NCI-H1436 treated with DMSO at 0.1 percent for 48 hours (cell line): ENCODE results near the gene SOX18.
"Not testable (repeated sequence)": the region's sequence is repeated elsewhere in the genome, so short reads cannot be mapped to it uniquely, and the experiment has no call there.

Source experiments
- DNase-seq: peaks from one replicate; lab custom pipeline; 2025; lab: John Stamatoyannopoulos, UW

SOX18 gene

DNA sequence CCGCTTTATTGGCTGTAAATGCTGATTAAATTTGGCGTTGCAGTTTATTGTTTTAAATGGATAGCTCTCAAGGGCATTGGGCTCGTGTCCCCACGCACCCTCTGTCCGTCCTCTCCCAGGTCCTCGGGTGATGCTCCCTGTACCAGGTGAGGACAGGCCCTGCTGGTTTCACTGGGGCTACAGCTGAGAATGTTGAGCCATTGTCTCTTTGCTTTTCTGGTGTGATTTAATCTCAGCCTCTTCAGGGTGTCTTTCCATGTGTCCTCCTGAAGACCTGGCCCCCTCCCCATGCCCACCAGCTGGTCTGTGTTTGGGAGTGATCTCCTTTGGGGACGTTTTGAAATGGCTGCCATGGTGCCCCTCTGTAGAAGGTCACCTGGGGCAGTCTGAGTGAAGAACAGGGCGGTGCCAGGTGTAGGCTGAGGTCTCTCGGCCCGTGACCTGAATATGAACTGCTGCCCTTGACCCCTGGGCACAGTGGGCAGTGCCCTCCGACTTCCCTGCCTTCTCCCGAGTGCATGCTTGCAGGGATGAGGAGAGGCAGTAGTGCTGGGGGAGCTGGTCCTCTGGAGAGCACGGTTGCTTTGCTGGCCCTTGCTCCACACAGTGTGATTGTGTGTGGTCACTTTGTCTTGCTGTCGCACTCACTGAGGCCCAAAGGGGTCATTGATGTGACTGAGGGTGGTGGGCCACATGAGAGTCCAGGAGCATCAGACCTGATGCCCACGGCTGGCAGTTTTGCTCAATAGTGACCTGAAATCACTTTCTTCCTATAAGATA, 25.9 kb downstream of the SOX18 start:
- DNase-seq, result no peak

DNA sequence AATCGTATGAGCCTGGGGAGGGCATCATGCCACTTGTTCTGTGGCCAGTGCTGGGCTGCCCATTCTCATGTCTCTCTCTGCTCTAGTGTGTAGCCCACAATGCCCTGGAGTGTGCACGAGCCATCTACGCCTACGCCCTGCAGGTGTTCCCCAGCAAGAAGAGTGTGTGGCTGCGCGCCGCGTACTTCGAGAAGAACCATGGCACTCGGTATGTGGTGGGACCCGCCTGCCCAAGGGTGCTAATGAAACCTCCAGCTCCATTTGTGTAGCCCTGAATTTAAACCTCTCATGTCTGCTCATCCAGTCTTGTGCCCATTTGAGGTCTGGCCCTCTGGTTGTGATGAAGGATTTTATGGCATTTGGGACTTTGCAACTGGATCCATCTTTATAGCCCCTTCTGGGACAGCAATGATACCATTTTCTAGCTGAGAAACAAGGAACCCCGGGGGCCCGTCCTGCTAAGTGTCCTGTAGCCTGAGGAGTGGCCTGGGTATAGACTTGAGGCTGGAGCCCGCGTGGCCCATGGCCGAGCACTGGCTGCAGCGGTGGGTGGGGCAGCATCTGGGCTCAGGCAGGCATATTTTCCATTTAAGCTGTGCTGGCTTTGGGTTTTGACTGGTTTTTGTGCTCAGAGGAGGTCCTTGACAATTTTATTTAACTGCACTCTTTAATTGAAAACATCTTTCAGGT, 26.6 kb downstream of the SOX18 start:
- DNase-seq, result no peak

DNA sequence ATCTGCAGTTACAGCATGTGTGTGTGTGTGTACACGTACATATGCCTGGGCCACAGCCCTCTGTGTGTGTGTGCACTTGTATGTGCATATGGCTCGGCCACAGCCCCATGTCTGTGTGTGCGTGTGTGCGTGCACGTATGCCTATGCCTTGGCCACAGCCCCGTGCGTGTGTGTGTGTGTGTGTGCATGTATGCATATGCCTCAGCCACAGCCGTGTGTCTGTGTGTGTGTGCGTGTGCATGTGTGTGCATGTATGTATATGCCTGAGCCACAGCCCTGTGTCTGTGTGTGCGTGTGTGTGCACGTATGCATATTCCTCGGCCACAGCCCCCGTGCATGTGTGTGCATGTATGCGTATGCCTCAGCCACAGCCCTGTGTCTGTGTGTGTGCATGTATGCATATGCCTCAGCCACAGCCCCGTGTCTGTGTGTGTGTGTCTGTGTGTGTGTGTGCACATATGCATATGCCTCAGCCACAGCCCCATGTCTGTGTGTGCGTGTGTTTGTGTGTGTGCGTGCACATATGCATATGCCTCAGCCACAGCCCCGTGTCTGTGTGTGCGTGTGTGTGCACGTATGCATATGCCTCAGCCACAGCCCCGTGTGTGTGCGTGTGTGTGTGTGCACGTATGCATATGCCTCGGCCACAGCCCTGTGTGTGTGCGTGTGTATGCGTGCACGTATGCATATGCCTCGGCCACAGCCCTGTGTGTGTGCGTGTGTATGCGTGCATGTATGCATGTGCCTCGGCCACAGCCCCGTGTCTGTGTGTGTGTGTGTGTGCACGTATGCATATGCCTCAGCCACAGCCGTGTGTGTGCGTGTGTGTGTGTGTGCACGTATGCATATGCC, 28.1 kb downstream of the SOX18 start:
- no peak for DNase-seq

- no peak for DNase-seq
These were observed 33.8 kb downstream of the SOX18 start for GRCh38 chr20:64015635-64016034.

DNA sequence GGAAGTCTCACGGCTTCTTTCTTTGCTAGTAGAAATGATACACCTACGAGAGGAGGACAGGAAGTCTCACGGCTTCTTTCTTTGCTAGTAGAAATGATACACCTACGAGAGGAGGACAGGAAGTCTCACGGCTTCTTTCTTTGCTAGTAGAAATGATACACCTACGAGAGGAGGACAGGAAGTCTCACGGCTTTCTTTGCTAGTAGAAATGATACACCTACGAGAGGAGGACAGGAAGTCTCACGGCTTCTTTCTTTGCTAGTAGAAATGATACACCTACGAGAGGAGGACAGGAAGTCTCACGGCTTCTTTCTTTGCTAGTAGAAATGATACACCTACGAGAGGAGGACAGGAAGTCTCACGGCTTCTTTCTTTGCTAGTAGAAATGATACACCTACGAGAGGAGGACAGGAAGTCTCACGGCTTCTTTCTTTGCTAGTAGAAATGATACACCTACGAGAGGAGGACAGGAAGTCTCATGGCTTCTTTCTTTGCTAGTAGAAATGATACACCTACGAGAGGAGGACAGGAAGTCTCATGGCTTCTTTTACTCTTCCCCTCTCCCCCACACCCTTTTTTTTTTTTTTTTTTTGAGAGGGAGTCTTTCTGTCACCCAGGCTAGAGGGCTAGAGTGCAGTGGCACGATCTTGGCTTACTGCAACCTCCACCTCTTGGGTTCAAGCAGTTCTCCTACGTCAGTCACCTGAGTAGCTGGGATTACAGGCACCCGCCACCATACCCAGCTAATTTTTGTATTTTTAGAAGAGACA, 36.9 kb downstream of the SOX18 start:
- not testable (repeated sequence) for DNase-seq

GRCh38 chr20:64011366-64011779, 38.1 kb downstream of the SOX18 start:
- no peak for DNase-seq

DNA sequence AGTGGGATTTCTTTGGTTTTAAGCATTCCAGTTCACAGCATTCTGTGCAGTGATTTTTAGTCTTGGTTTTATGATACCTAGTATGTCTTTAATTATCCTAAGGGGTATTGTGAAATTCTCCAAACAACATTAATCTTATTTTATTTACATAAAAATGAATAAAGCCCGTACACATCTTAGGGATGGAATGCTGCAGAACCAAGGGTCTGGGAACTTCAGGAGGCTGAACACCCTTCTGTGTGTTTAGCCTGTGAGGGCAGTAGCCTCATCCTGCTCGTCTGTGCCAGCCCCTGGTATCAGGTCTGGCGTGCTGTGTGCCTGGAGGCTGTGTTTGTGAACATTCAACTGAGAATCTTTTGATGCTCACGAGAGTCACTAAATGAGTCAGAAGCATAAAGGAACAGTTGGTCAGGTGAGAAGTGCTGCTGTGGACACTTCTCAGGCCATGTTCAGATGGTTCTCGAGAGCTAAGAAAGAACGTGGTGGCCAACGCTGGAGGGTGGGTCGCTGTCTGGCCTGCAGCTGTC, 38.7 kb downstream of the SOX18 start:
- DNase-seq, result no peak

- DNase-seq, result no peak
These were observed 39.5 kb downstream of the SOX18 start for GRCh38 chr20:64009811-64010387.

GRCh38 chr20:64006902-64007301, 42.5 kb downstream of the SOX18 start:
- DNase-seq, result no peak

GRCh38 chr20:64006490-64006889, 42.9 kb downstream of the SOX18 start:
- DNase-seq, result no peak

DNA sequence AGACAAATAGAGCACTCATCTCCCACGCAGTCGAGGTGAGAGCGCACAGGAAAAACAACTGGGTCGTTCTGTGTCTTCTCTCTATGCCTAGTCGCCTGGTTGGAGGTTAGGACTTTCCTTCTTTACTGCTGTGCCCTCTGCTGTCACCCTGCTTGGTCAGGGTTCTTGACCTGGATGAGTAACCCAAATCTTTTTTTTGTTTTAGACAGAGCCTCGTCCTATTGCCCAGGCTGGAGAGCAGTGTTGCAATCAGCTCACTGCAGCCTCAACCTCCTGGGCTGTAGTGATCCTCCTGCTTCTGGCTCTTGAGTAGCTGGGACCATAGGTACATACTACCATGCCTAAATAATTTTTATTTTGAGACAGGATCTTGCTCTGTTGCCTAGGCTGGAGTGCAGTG, 44.0 kb downstream of the SOX18 start:
- DNase-seq, result no peak

DNA sequence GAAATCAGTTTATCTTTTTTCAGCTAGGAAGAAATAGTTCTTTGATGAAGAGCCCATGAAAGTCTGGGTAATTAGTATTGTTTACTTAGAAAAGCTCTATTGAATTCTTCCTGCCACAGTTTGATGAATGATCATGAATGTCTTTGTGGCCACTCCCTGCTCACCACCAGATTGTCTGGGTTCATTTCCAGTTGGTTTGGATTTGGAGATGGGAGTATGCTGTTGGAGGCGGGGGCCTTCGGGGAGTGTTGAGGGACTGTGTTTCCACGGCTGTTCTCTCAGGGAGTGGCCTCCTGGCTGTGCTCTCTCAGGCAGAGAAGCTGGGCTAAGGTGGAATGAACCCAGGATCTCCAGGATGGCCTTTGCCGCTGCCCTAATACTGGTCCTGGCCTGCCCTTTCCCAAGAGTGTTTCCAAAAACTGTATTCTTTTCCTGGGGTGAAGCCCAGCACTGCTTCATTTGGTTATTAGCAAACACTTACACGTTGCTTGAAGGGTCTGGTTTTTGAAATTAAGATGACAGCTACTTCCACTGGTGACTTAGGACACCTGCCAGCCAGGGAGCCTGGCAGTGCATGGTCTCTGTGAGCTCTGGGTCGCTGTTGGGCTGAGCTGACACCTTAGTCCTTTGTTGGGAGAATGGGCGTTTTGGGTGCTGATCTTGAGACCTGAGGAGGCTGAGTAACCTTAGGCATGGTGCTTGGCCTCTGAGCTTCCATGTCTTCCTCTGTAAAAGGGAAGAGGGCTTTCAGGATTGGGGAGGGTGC, 45.3 kb downstream of the SOX18 start:
- DNase-seq, result no peak

GRCh38 chr20:64001607-64002011, 47.8 kb downstream of the SOX18 start:
- DNase-seq, result no peak

DNA sequence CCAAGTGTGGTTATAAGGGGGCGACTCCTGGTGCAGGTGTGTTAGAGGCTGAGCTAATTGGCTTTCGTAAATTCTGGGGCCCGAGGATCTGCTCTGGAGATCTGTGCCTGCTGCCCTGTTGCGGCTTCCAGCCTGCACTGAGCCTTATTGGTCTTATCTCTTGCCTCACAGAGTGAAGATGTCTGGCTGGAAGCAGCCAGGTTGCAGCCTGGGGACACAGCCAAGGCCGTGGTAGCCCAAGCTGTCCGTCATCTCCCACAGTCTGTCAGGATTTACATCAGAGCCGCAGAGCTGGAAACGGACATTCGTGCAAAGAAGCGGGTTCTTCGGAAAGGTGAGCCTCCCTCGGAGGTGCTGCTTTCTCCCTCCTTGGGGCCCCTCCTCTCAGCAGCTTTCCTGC, 48.5 kb downstream of the SOX18 start:
- no peak for DNase-seq
